H1 (cell line): Measurements from ENCODE around the gene GGT5. TPM values are rescaled to one million over a fixed set of nuclear protein-coding genes. Genes with fewer than 3 reads are reported as not detected.
A peak's percentile ranks its signal among the peaks of the same experiment; 100 is the strongest.

Experiments used
- CTCF ChIA-PET: fragments of 300-600 bp; sonication (Branson Sonifier 250); formaldehyde crosslinking; loops from one replicate; lab custom pipeline; 2021; ENCODE audit not compliant: partially characterized antibody; lab: Charles Lee
- POLR2A ChIA-PET: fragments of 300-600 bp; sonication (Branson Sonifier 250); formaldehyde crosslinking; loops from one replicate; lab custom pipeline; 2021; ENCODE audit warnings: inconsistent platforms; ENCODE audit not compliant: partially characterized antibody; lab: Charles Lee
- DNase-seq, 2 experiments: peaks; one replicate each; pipeline versions ENCODE4 v3.0.0 to v3.0.0-alpha.2; 2010 to 2022; ENCODE audit warnings: low spot score in 2 of 2, low read depth in 1 of 2, mixed read lengths in 1 of 2
- FAIRE-seq: peaks from 2 replicates; lab custom pipeline; 2011; peaks lifted over from hg19 to GRCh38; lab: Jason Lieb, UNC
- H2AFZ ChIP-seq: 2 replicates; pipeline ENCODE4 v1.8.1; 2012; ENCODE audit warnings: low read length, inconsistent platforms
- H2AK5ac ChIP-seq: 2 replicates; pipeline ENCODE4 v1.6.1; 2013; ENCODE audit warnings: low read depth, low read length
- H2BK120ac ChIP-seq: replicated peaks from 2 replicates; pipeline ENCODE3; 2013; ENCODE audit warnings: low read depth, low read length, inconsistent platforms
- H2BK12ac ChIP-seq: 2 replicates; pipeline ENCODE4 v1.6.1; 2013; ENCODE audit warnings: low read depth, low read length
- H2BK15ac ChIP-seq: 2 replicates; pipeline ENCODE4 v1.6.1; 2013; ENCODE audit warnings: low read length
- H2BK20ac ChIP-seq: 2 replicates; pipeline ENCODE4 v1.6.1; 2013; ENCODE audit warnings: low read length
- H2BK5ac ChIP-seq: 2 replicates; pipeline ENCODE4 v1.6.1; 2013; ENCODE audit warnings: low read depth, low read length
- H3K14ac ChIP-seq: 2 replicates; pipeline ENCODE4 v1.6.1; 2013; ENCODE audit warnings: inconsistent platforms; ENCODE audit not compliant: insufficient read length
- H3K18ac ChIP-seq: 2 replicates; pipeline ENCODE4 v1.6.1; 2013; ENCODE audit warnings: low read length; ENCODE audit errors: extremely low read depth
- H3K23ac ChIP-seq: 2 replicates; pipeline ENCODE4 v1.6.1; 2013; ENCODE audit warnings: inconsistent platforms; ENCODE audit not compliant: insufficient read length
- H3K23me2 ChIP-seq: 2 replicates; pipeline ENCODE4 v1.6.1; 2013; ENCODE audit warnings: low read depth, low read length
- H3K27ac ChIP-seq: 2 replicates; pipeline ENCODE4 v1.6.1; 2011; ENCODE audit warnings: low read depth, low read length, inconsistent platforms
- H3K27me3 ChIP-seq, 4 experiments: replicated peaks in 1 of 4; 1 replicate in 1 of 4; 2 replicates in 3 of 4; pipeline versions ENCODE4 v1.6.1 to v1.8.1; 2011 to 2013; ENCODE audit warnings: low read length in 3 of 4, mild to moderate bottlenecking in 3 of 4, inconsistent platforms in 2 of 4, mixed read lengths in 2 of 4, moderate library complexity in 1 of 4; ENCODE audit not compliant: control insufficient read depth in 3 of 4, insufficient read depth in 3 of 4; ENCODE audit errors: extremely low read depth in 1 of 4
- H3K36me3 ChIP-seq, 4 experiments: 2 replicates each; pipeline versions ENCODE4 v1.6.1 to v1.8.1; 2011 to 2013; ENCODE audit warnings: mild to moderate bottlenecking in 4 of 4, low read length in 3 of 4, moderate library complexity in 2 of 4, control low read depth in 1 of 4, inconsistent platforms in 1 of 4; ENCODE audit not compliant: insufficient read depth in 4 of 4, control insufficient read depth in 2 of 4
- H3K4ac ChIP-seq: replicated peaks from 2 replicates; pipeline ENCODE3; 2013; ENCODE audit warnings: low read length, low read depth, mixed read lengths, inconsistent platforms; ENCODE audit not compliant: insufficient read length
- H3K4me1 ChIP-seq, 4 experiments: replicated peaks in 1 of 4; 1 replicate in 1 of 4; 2 replicates in 3 of 4; pipeline versions ENCODE4 v1.6.1 to v1.8.1; 2011 to 2013; ENCODE audit warnings: low read length in 3 of 4, inconsistent platforms in 2 of 4, mixed read lengths in 1 of 4; ENCODE audit not compliant: insufficient read depth in 4 of 4, control insufficient read depth in 3 of 4
- H3K4me2 ChIP-seq, 2 experiments: 2 replicates each; pipeline versions ENCODE4 v1.6.1 to v1.8.1; 2011 to 2013; ENCODE audit warnings: low read depth in 2 of 2, low read length in 2 of 2, control low read depth in 1 of 2, inconsistent platforms in 1 of 2, mild to moderate bottlenecking in 1 of 2; ENCODE audit not compliant: insufficient read depth in 1 of 2
- H3K4me3 ChIP-seq, 4 experiments: fragments of 200-600, 300-600 bp in 1 of 4; sonication (generic), shearing (Covaris generic), sonication (Bioruptor Twin) in 1 of 4; 2 replicates each; pipeline versions ENCODE4 v1.5.1 to v1.8.1; 2011 to 2016; ENCODE audit warnings: low read length in 4 of 4, low read depth in 3 of 4, control low read depth in 2 of 4, inconsistent platforms in 2 of 4, mild to moderate bottlenecking in 2 of 4, mixed read lengths in 1 of 4, moderate library complexity in 1 of 4; ENCODE audit not compliant: insufficient read depth in 2 of 4; ENCODE audit errors: extremely low read depth in 1 of 4
- H3K56ac ChIP-seq: replicated peaks from 2 replicates; pipeline ENCODE3; 2013; ENCODE audit warnings: low read depth, mild to moderate bottlenecking, mixed read lengths, low read length, inconsistent platforms; ENCODE audit not compliant: insufficient read length
- H3K79me1 ChIP-seq: 2 replicates; pipeline ENCODE4 v1.6.1; 2013; ENCODE audit warnings: low read depth, low read length, control low read depth
- H3K79me2 ChIP-seq, 2 experiments: 2 replicates each; pipeline versions ENCODE4 v1.6.1 to v1.8.1; 2012 to 2013; ENCODE audit warnings: low read length in 2 of 2, mild to moderate bottlenecking in 2 of 2, inconsistent platforms in 1 of 2; ENCODE audit not compliant: insufficient read depth in 2 of 2, control insufficient read depth in 1 of 2
- H3K9ac ChIP-seq, 4 experiments: replicated peaks in 1 of 4; 1 replicate in 1 of 4; 2 replicates in 3 of 4; pipeline versions ENCODE4 v1.6.1 to v1.8.1; 2011 to 2013; ENCODE audit warnings: low read depth in 3 of 4, low read length in 3 of 4, control low read depth in 2 of 4, mild to moderate bottlenecking in 2 of 4, moderate library complexity in 2 of 4, inconsistent platforms in 1 of 4; ENCODE audit errors: extremely low read depth in 1 of 4
- H3K9me3 ChIP-seq, 2 experiments: 2 replicates each; pipeline versions ENCODE4 v1.6.1 to v1.8.1; 2012 to 2013; ENCODE audit warnings: mild to moderate bottlenecking in 2 of 2, moderate library complexity in 2 of 2, control low read depth in 1 of 2, inconsistent platforms in 1 of 2, low read depth in 1 of 2, low read length in 1 of 2, mixed read lengths in 1 of 2; ENCODE audit not compliant: insufficient read depth in 2 of 2
- H4K20me1 ChIP-seq, 2 experiments: replicated peaks in 1 of 2; 2 replicates each; pipeline versions ENCODE3 to v1.8.1; 2011 to 2013; ENCODE audit warnings: inconsistent platforms in 2 of 2, low read length in 2 of 2, mild to moderate bottlenecking in 1 of 2; ENCODE audit not compliant: insufficient read depth in 2 of 2, control insufficient read depth in 1 of 2
- H4K5ac ChIP-seq: 2 replicates; pipeline ENCODE4 v1.6.1; 2013; ENCODE audit warnings: low read length, low read depth, mixed read lengths, inconsistent platforms; ENCODE audit not compliant: insufficient read length
- H4K8ac ChIP-seq: 2 replicates; pipeline ENCODE4 v1.8.0; 2013; ENCODE audit warnings: mild to moderate bottlenecking, moderate library complexity, low read length, inconsistent platforms; ENCODE audit not compliant: insufficient read depth; ENCODE audit errors: extremely low read depth
- H4K91ac ChIP-seq: replicated peaks from 2 replicates; pipeline ENCODE3; 2013; ENCODE audit warnings: low read length, mixed read lengths, inconsistent platforms; ENCODE audit not compliant: insufficient read length
- CBX5 ChIP-seq: fragments of 300-800, 300-1000 bp; sonication (generic); IDR thresholded peaks from 2 replicates; pipeline ENCODE4 v1.7.1; 2016; ENCODE audit warnings: antibody characterized with exemption, low read length, low read depth
- CBX8 ChIP-seq: fragments of 300-800, 300-1000 bp; sonication (generic); IDR thresholded peaks from 2 replicates; pipeline ENCODE4 v1.7.1; 2016; ENCODE audit warnings: low read depth, low read length, borderline replicate concordance
- JUND ChIP-seq: IDR thresholded peaks from 2 replicates; pipeline ENCODE4 v1.6.1; 2011; ENCODE audit warnings: mild to moderate bottlenecking, improper control_type of control experiment, low read length
- KDM1A ChIP-seq: fragments of 200-600, 300-600 bp; sonication (generic); IDR thresholded peaks from 2 replicates; pipeline ENCODE4 v1.7.1; 2016; ENCODE audit warnings: mild to moderate bottlenecking, low read length, borderline replicate concordance
- SRF ChIP-seq: IDR thresholded peaks from 2 replicates; pipeline ENCODE4 v1.6.1; 2011; ENCODE audit warnings: mild to moderate bottlenecking, low read depth, low read length, moderate library complexity
- WGBS, 2 experiments: shearing (Covaris generic) in 1 of 2; methylation state at CpG; one replicate each; pipeline versions ENCODE4 v1.1.6 to v1.1.7; 2013 to 2015; ENCODE audit warnings: low lambda C conversion rate in 2 of 2, mixed read lengths in 2 of 2, inconsistent platforms in 1 of 2, low coverage in 1 of 2, missing lambda C conversion rate in 1 of 2; ENCODE audit not compliant: insufficient replicate concordance in 2 of 2, insufficient coverage in 1 of 2, insufficient read length in 1 of 2; ENCODE audit errors: extremely low coverage in 1 of 2, missing lambda C conversion rate in 1 of 2; 5-methylcytosine and 5-hydroxymethylcytosine counted together
- polyA plus RNA-seq, 7 experiments: library from polyadenylated mRNA; depleted of rRNA in 3 of 7; stranded (reverse) in 5 of 7; unstranded in 2 of 7; fragments of >200 nt in 5 of 7; fragments of 200-250 nt in 2 of 7; gene quantifications; 1 replicate in 5 of 7; 2 replicates in 1 of 7; 4 replicates in 1 of 7; pipeline versions ENCODE4 v1.2.1 to v1.2.3, GENCODE V29; 2011 to 2013; ENCODE audit warnings: missing spikeins in 2 of 7, mixed read lengths in 2 of 7
- total RNA-seq: library from RNA; stranded (reverse); fragmentation: NEBNext Ultra II Directional; extraction: Animal tissue kit (Norgen Biotek cat#: 25700); gene quantifications from 2 replicates; pipeline ENCODE4 v1.2.1, GENCODE V29; 2021

GGT5 gene
- total and polyA plus RNA-seq, 2 of the 8 experiments (the other 6 are each of a cell fraction or from before 2014, with no cell fraction given): 0.05 TPM; not detected in 1

DNA sequence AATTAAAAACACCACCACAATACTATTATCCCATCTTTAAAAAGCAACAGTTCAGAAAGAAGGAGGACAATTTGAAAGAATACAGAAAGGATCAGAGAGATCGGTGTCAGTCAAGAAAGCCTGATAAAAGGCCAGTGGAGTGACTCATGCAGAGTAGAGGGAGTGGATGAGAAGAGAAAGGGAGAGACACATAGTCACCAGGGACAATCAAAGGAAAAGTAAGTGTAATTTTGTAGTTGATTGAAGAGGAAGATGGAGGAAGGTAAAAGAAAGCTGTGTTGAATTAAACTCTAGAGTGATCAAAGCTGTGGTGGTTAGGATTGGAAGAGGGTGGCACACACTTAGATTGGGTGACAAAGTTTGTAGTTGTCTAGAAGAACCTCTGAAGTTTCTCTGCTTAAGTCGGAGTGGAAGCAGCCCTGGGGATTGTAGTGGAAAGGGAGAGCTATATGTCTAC, 39.9 kb upstream of the GGT5 start:
- Histone ChIP-seq H3K79me1 (peaks cover 3% of the 10 kb centered on the region), H3K23ac (no peak overlapping the region), H2BK20ac (no peak overlapping the region), H3K4ac (no peak overlapping the region), H3K56ac (no peak overlapping the region), H3K4me1 (peaks cover 0 to 3% (median 1%) of the 10 kb centered on the region in 4 experiments; a peak in 3 of 7 replicates), H3K18ac (no peak overlapping the region), H3K36me3 (no peaks in the 10 kb centered on the region), H3K4me3 (no peak overlapping the region), H2AFZ (no peak overlapping the region), H3K9me3 (no peaks in the 10 kb centered on the region), H3K27me3 (no peaks in the 10 kb centered on the region), H3K14ac (no peak overlapping the region), H3K79me2 (peaks cover 4 to 80% of the 10 kb centered on the region in 2 experiments), H3K23me2 (no peaks in the 10 kb centered on the region), H4K5ac (no peak overlapping the region), H3K4me2 (peak overlapping the region in 1 of 2 experiments; percentile 34; a peak in 1 of 4 replicates), H4K91ac (no peak overlapping the region), H3K27ac (no peak overlapping the region), H4K20me1 (peaks cover 2 to 8% of the 10 kb centered on the region in 2 experiments), H2BK120ac (no peak overlapping the region), H2BK12ac (no peak overlapping the region), H2AK5ac (no peak overlapping the region), H2BK15ac (no peak overlapping the region), H2BK5ac (no peak overlapping the region), H4K8ac (no peak overlapping the region), H3K9ac (peak overlapping the region in 1 of 4 experiments; percentile 28; a peak in 1 of 7 replicates)
- ChIA-PET CTCF (interaction anchor here (0.6 kb wide), 1 partner anchor 133 kb away, joined by 5 read pairs; no protein-coding TSS in a partner anchor), POLR2A (no interaction called here)
- DNase-seq (no peak), FAIRE-seq (no peak)
- WGBS, 2 experiments: 89% methylated on average over 2 of the region's 2 CpGs; no CpG with 5 or more reads in 1 of the 2 experiments
- TF ChIP-seq SRF (no peak), KDM1A (no peak), JUND (0 out of 2 replicates have a peak, but pooled peaks have one; percentile 36), CBX8 (no peak), CBX5 (no peak)
